RWPE1 (cell line): ENCODE data around the gene TAOK2.
"Not testable (repeated sequence)": the region's sequence is repeated elsewhere in the genome, so short reads cannot be mapped to it uniquely, and the experiment has no call there.

Source experiments
- CTCF ChIA-PET: fragments of 350-600 bp; sonication (Branson Sonifier 250); formaldehyde crosslinking; extraction: SDS; loops from one replicate; lab custom pipeline; 2021; lab: Yijun Ruan, JAX
- POLR2A ChIA-PET: fragments of 400-600 bp; formaldehyde crosslinking; extraction: SDS; loops from one replicate; lab custom pipeline; 2020; ENCODE audit warnings: antibody characterized with exemption; ENCODE audit not compliant: low non-redundant PET; lab: Yijun Ruan, JAX
- DNase-seq: peaks from one replicate; pipeline ENCODE4 v3.0.0; 2012; ENCODE audit warnings: low spot score
- H3K27ac ChIP-seq: fragments of 450-650 bp; 2 replicates; pipeline ENCODE4 v1.5.1; 2017
- TF ChIP-seq, protein P1 (sequence below): fragments of 450-650 bp; conservative IDR thresholded peaks from 2 replicates; pipeline ENCODE4 v1.5.1; 2017; ENCODE audit warnings: low read depth, mild to moderate bottlenecking

Gene TAOK2

GRCh38 chr16:30009990-30010843 lies 36.5 kb downstream of the TAOK2 start:
- CTCF ChIA-PET, result interaction anchor here (0.6 kb wide), 1 partner anchor 29 kb away, joined by 3 read pairs; no protein-coding TSS in a partner anchor
- DNase-seq, result no peak
- no peak overlapping the region for H3K27ac ChIP-seq
- TF ChIP-seq, protein P1, sequence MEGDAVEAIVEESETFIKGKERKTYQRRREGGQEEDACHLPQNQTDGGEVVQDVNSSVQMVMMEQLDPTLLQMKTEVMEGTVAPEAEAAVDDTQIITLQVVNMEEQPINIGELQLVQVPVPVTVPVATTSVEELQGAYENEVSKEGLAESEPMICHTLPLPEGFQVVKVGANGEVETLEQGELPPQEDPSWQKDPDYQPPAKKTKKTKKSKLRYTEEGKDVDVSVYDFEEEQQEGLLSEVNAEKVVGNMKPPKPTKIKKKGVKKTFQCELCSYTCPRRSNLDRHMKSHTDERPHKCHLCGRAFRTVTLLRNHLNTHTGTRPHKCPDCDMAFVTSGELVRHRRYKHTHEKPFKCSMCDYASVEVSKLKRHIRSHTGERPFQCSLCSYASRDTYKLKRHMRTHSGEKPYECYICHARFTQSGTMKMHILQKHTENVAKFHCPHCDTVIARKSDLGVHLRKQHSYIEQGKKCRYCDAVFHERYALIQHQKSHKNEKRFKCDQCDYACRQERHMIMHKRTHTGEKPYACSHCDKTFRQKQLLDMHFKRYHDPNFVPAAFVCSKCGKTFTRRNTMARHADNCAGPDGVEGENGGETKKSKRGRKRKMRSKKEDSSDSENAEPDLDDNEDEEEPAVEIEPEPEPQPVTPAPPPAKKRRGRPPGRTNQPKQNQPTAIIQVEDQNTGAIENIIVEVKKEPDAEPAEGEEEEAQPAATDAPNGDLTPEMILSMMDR, result no peak
- POLR2A ChIA-PET, result no interaction called here

DNA sequence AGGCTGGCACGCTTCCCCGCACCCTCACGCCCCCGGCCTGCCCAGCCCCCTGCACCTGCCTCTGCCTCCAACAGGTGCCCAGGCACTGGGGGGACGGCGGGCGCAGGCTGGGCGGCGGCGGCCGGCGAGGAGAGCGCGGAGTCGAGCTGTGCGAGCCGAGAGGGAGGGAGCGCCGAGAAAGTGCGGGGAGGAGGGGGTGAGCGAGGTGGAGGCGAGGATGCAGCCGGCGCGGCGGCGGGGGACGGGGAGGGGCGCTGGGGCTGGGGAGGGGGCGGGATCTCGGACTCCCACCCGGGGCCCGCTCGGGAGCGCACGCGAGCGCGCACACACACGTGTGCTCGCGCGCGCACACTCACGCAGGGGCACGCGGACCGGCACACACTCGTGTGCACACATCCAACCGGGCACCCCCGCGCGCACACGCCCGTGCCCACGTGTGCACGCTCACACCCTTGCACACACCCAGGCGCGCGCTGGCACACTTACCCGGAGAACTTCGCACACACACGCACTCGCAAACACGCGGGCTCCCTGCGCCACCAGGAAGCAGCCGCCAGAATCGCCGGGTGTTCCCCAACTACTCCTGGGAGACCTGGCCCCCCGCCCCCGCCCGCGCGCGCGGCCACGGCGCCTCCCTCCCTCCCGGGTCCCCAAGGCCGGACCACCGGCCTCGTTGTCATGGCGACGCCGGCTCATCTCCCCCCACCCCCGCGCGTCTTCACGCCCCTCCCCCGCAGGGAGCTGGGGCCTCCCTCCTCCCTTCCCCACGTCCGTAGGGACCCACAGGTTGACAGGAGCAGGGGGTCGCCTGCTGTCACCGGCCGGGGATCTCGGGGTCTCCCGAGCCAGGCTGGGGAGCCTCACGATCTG lies 37.4 kb downstream of the TAOK2 start, which contains the start of gene DOC2A:
Gene DOC2A (minus strand): TSS at position 184 of the 870 bp plus-strand sequence. CDS start 805 bp downstream, outside the sequence.
- DNase-seq, result no peak
- CTCF ChIA-PET, result no interaction called here
- POLR2A ChIA-PET, result interaction anchor here (0.7 kb wide), 1 partner anchor 17 kb away, joined by 3 read pairs; no protein-coding TSS in a partner anchor
- H3K27ac ChIP-seq, result no peak within 1 kb of the TSS
- TF ChIP-seq, protein P1, result no peak

DNA sequence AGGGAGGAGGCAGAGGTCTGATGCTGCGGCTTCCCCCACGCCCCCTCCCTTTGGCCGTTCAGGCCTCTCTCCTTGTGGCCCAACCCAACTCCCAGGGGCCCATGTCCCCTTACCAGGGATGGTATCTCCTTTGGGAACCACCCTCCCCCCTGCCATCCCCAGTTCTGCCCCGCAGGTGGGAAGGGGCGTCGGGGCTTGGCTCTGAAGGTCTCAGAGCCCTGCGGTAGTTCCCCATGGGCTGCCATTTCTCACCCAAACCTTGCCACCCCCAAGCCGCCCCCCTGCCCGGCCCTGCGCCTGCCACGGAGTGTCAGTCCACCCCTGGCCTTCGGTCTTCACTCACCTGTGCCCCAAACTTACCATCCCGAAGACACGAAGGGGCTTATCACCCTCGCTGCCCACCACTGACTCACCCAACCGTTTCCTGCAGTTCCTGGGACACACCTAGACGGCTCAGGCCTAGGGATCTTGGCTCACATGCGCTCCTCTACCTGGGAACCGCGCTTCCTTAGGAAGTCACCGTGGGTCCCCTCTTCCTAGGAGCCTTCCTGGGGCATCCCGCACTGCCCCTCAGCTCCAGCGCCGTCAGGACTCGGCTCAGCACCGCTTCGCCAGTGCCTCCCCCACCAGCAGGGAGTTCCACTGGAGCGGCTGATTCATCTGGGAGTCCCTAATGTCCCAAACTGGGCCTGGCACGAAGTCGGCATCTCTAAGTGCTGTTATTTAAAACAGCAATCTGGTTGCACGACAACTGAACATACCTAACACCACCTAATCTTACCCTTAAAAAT lies 38.2 kb downstream of the TAOK2 start:
- POLR2A ChIA-PET, result interaction anchor here (0.7 kb wide), 1 partner anchor 18 kb away, joined by 3 read pairs; no protein-coding TSS in a partner anchor
- no peak for DNase-seq
- CTCF ChIA-PET, result no interaction called here
- TF ChIP-seq, protein P1, result no peak
- H3K27ac ChIP-seq, result no peak overlapping the region

GRCh38 chr16:30012598-30012997 lies 38.9 kb downstream of the TAOK2 start:
- POLR2A ChIA-PET, DNase-seq, H3K27ac ChIP-seq: not testable (repeated sequence)
- CTCF ChIA-PET, result interaction anchor here (0.6 kb wide), 1 partner anchor 22 kb away, joined by 3 read pairs; no protein-coding TSS in a partner anchor

- POLR2A ChIA-PET, DNase-seq, H3K27ac ChIP-seq: not testable (repeated sequence)
- CTCF ChIA-PET, result interaction anchor here (0.9 kb wide), 1 partner anchor 10 kb away, joined by 3 read pairs; no protein-coding TSS in a partner anchor
Observed at GRCh38 chr16:30015450-30015849, 41.8 kb downstream of the TAOK2 start.

DNA sequence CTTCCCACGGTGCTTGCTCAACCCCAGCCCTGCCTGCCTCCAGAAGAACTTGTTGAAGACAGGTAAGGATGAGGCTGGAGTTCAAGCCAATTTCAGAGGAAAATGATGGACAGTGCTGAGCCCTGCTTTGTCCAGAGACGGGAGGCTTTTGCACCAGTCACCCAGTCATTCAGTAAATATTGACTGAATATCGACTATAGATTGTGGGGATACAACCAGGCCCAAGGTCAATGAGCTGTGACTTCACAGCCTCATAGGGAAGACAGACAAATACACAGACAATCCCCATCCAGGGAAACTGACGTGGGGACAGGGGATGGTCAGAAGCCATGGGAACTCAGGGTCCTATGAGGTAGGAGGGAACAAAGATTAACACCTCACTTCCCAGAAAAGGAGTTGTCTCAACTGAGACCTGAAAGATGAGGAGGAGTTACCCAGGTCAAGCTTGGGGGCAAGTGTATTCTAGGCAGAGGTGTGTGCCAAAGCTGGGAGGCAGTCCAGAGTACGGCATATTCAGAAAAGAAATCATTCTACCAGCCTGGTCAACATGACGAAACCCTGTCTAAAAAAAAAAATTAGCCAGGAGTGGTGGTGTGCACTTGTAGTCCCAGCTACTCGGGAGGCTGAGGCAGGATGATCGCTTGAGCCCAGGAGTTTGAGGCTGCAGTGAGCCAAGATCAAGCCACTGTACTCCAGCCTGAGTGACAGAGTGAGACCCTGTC lies 43.0 kb downstream of the TAOK2 start:
- DNase-seq, result no peak
- no peak overlapping the region for H3K27ac ChIP-seq
- CTCF ChIA-PET, result interaction anchor here (0.6 to 3.0 kb wide), 3 partner anchors 11 to 325 kb away, joined by 4 to 17 read pairs (median 5); partner anchors contain the start of gene TMEM219
- POLR2A ChIA-PET, result no interaction called here
- TF ChIP-seq, protein P1, result no peak
